ENCODE data around the gene TMEM273. TPM values are rescaled to one million over a fixed set of nuclear protein-coding genes. Genes with fewer than 3 reads are reported as not detected.

Gene TMEM273
- total RNA-seq, 1 donor from 2014 or later: 8.5 TPM

GRCh38 chr10:49191349-49191748 lies 3.2 kb upstream of the TMEM273 start:
- Mint-ChIP-seq H3K36me3 (ENCODE audit: low read depth) (no peaks in the 10 kb centered on the region), H3K4me3 (peak overlapping the region; percentile 76), H3K27me3 (no peaks in the 10 kb centered on the region), H3K4me1 (peaks cover 70% of the 10 kb centered on the region), H3K27ac (peak overlapping the region; percentile 93), H3K9me3 (no peaks in the 10 kb centered on the region)
- intact Hi-C loops (cut with micrococcal nuclease): loop anchor here (2.0 to 10.0 kb wide), 4 partner anchors 51 to 617 kb away; no protein-coding TSS in a partner anchor
- ChIA-PET POLR2A (interaction anchor here (0.5 to 3.9 kb wide), 3 partner anchors 10 to 391 kb away, joined by 4 to 20 read pairs (median 5); no protein-coding TSS in a partner anchor), CTCF (interaction anchor here (1.8 kb wide), 1 partner anchor 27 kb away, joined by 5 read pairs; no protein-coding TSS in a partner anchor)
- DNase-seq (no peak), ATAC-seq (ENCODE audit: low read depth) (no peak)
- TF ChIP-seq CTCF (IDR thresholded peaks at IDR 0.05): no peak

- peaks cover 82% of the 10 kb centered on the region for H3K4me1 Mint-ChIP-seq
- H3K36me3 Mint-ChIP-seq (ENCODE audit: low read depth): no peaks in the 10 kb centered on the region
- CTCF ChIA-PET: interaction anchor here (1.8 kb wide), 1 partner anchor 26 kb away, joined by 5 read pairs; no protein-coding TSS in a partner anchor
- H3K9me3 Mint-ChIP-seq: no peaks in the 10 kb centered on the region
- H3K27me3 Mint-ChIP-seq: no peaks in the 10 kb centered on the region
- ATAC-seq (ENCODE audit: low read depth) (no peak), DNase-seq (no peak)
- intact Hi-C loops (cut with micrococcal nuclease): loop anchor here (5.0 kb wide), 2 partner anchors 348 to 882 kb away; partner anchors contain the start of genes ERCC6 and MAPK8
- no peak for TF ChIP-seq CTCF (IDR thresholded peaks at IDR 0.05)
- H3K27ac Mint-ChIP-seq: peak overlapping the region; percentile 93
- POLR2A ChIA-PET: interaction anchor here (0.6 to 3.9 kb wide), 3 partner anchors 11 to 351 kb away, joined by 4 to 20 read pairs (median 4); no protein-coding TSS in a partner anchor
- peak overlapping the region; percentile 76 for H3K4me3 Mint-ChIP-seq
Observed at GRCh38 chr10:49189422-49189821, 1.2 kb upstream of the TMEM273 start.

GRCh38 chr10:49187044-49187484 lies 1.1 kb downstream of the TMEM273 start:
- DNase-seq (no peak), ATAC-seq (ENCODE audit: low read depth) (no peak)
- Mint-ChIP-seq H3K4me1 (peaks cover 89% of the 10 kb centered on the region), H3K4me3 (peak overlapping the region; percentile 82), H3K27me3 (no peaks in the 10 kb centered on the region), H3K36me3 (ENCODE audit: low read depth) (peaks cover under 1% of the 10 kb centered on the region), H3K27ac (peak overlapping the region; percentile 93), H3K9me3 (no peaks in the 10 kb centered on the region)
- TF ChIP-seq CTCF (IDR thresholded peaks at IDR 0.05): no peak
- CTCF ChIA-PET: no interaction called here
- POLR2A ChIA-PET: no interaction called here
- intact Hi-C loops (cut with micrococcal nuclease): loop anchor here (5.0 kb wide), 2 partner anchors 350 to 880 kb away; partner anchors contain the start of genes ERCC6 and MAPK8

- peaks cover 94% of the 10 kb centered on the region for H3K4me1 Mint-ChIP-seq
- no peaks in the 10 kb centered on the region for H3K27me3 Mint-ChIP-seq
- H3K27ac Mint-ChIP-seq: peak overlapping the region; percentile 93
- H3K4me3 Mint-ChIP-seq: peak overlapping the region; percentile 82
- TF ChIP-seq CTCF (IDR thresholded peaks at IDR 0.05): no peak
- DNase-seq: no peak
- no peaks in the 10 kb centered on the region for H3K9me3 Mint-ChIP-seq
- POLR2A ChIA-PET: no interaction called here
- intact Hi-C loops (cut with micrococcal nuclease): loop anchor here (5.0 kb wide), 2 partner anchors 351 to 879 kb away; partner anchors contain the start of genes ERCC6 and MAPK8
- CTCF ChIA-PET: no interaction called here
- no peak for ATAC-seq (ENCODE audit: low read depth)
- peaks cover 2% of the 10 kb centered on the region for H3K36me3 Mint-ChIP-seq (ENCODE audit: low read depth)
Observed at GRCh38 chr10:49186613-49187012, 1.6 kb downstream of the TMEM273 start.

- no peaks in the 10 kb centered on the region for H3K9me3 Mint-ChIP-seq
- ATAC-seq (ENCODE audit: low read depth) (no peak), DNase-seq (no peak)
- ChIA-PET CTCF (no interaction called here), POLR2A (no interaction called here)
- no peaks in the 10 kb centered on the region for H3K27me3 Mint-ChIP-seq
- H3K36me3 Mint-ChIP-seq (ENCODE audit: low read depth): peaks cover 2% of the 10 kb centered on the region
- no peak overlapping the region for H3K4me3 Mint-ChIP-seq
- intact Hi-C loops (cut with micrococcal nuclease): loop anchor here (5.0 kb wide), 2 partner anchors 352 to 878 kb away; partner anchors contain the start of genes ERCC6 and MAPK8
- TF ChIP-seq CTCF (IDR thresholded peaks at IDR 0.05): no peak
- peaks cover 93% of the 10 kb centered on the region for H3K4me1 Mint-ChIP-seq
- peak overlapping the region; percentile 66 for H3K27ac Mint-ChIP-seq
Observed at GRCh38 chr10:49185213-49185612, 3.0 kb downstream of the TMEM273 start.

Data from activated B cell treated with CpG ODN at 0.5 μM for 24 hours (primary cell).